ENCODE results near the gene POTEF. TPM values are rescaled to one million over a fixed set of nuclear protein-coding genes. Genes with fewer than 3 reads are reported as not detected.
"Not testable (repeated sequence)": the region's sequence is repeated elsewhere in the genome, so short reads cannot be mapped to it uniquely, and the experiment has no call there.

The POTEF gene
- total RNA-seq, 2 donors from 2014 or later, result not detected

GRCh38 chr2:130056336-130056735 is 72.7 kb downstream of the POTEF start:
- H3K4me1 ChIP-seq (ENCODE audit: control insufficient read depth in 1 of 2, low read depth in 2 of 2); ATAC-seq (ENCODE audit: insufficient number of reproducible peaks, low FRiP score, low read depth); H3K27ac ChIP-seq; H3K36me3 ChIP-seq; H3K27me3 ChIP-seq (replicated peaks; ENCODE audit: insufficient read depth); H3K9me3 ChIP-seq; H3K4me3 ChIP-seq; DNase-seq (ENCODE audit: low spot score): not testable (repeated sequence)

DNA sequence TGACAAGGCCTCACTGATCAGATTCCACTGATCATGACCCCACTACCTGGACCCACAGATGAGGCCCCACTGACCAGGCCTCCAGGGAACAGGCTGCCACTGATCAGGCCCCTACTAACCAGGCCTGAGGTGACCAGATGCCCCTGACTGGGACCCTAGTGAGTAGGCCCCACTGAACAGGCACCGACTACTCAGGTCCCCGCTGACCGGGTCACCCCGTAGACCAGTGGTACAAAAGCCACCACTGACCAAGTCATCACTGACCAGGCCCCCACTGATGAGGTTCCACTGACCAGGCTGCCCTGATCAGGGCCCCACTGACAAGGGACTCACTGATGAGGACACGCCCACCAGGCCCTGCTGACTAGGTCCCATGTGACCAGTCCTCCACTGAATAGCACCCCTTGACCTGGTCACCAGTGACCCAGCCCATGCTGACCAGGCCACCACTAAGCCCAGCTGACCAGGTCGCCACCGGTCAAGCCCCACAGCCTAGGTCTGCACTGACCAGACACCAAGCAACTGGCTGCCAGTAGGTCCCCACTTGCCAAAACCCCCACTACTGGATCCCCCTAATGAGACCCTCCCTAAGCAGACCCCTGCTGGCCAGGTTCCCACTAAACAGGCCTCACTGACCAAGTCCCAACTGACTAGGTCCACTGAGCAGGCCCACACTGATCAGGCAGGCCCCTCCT is 75.7 kb downstream of the POTEF start:
- H3K4me3 ChIP-seq; DNase-seq (ENCODE audit: low spot score); H3K27ac ChIP-seq; H3K27me3 ChIP-seq (replicated peaks; ENCODE audit: insufficient read depth); H3K4me1 ChIP-seq (ENCODE audit: control insufficient read depth in 1 of 2, low read depth in 2 of 2); ATAC-seq (ENCODE audit: insufficient number of reproducible peaks, low FRiP score, low read depth); H3K9me3 ChIP-seq; H3K36me3 ChIP-seq: not testable (repeated sequence)

GRCh38 chr2:130052376-130052775 is 76.6 kb downstream of the POTEF start:
- not testable (repeated sequence) for H3K9me3 ChIP-seq; DNase-seq (ENCODE audit: low spot score); ATAC-seq (ENCODE audit: insufficient number of reproducible peaks, low FRiP score, low read depth); H3K4me1 ChIP-seq (ENCODE audit: control insufficient read depth in 1 of 2, low read depth in 2 of 2); H3K36me3 ChIP-seq; H3K4me3 ChIP-seq; H3K27me3 ChIP-seq (replicated peaks; ENCODE audit: insufficient read depth); H3K27ac ChIP-seq

DNA sequence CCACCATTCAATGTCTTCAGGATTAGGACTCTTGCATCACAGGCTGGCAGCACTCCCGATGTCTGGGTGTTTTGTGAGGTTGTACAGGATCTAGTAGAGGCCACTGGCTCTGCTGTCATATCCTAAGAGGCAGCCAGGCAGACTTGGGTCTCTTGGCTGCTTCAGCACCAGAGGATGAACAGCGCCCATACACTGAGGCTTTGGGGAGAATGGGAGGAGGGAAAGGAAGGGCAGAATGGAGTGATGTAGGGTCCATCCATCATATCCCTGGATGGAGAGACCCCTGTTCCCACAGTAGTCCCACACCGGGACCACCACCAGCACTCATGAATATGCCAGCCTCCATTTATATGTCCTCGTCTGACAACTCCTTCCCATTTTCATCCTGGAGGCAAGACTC is 80.6 kb downstream of the POTEF start:
- H3K9me3 ChIP-seq; ATAC-seq (ENCODE audit: insufficient number of reproducible peaks, low FRiP score, low read depth); H3K36me3 ChIP-seq; H3K4me1 ChIP-seq (ENCODE audit: control insufficient read depth in 1 of 2, low read depth in 2 of 2); H3K27me3 ChIP-seq (replicated peaks; ENCODE audit: insufficient read depth); H3K27ac ChIP-seq; DNase-seq (ENCODE audit: low spot score); H3K4me3 ChIP-seq: not testable (repeated sequence)

GRCh38 chr2:130038265-130038603 is 90.8 kb downstream of the POTEF start:
- not testable (repeated sequence) for H3K4me3 ChIP-seq; H3K27ac ChIP-seq; H3K4me1 ChIP-seq (ENCODE audit: control insufficient read depth in 1 of 2, low read depth in 2 of 2); H3K9me3 ChIP-seq; ATAC-seq (ENCODE audit: insufficient number of reproducible peaks, low FRiP score, low read depth); DNase-seq (ENCODE audit: low spot score); H3K36me3 ChIP-seq; H3K27me3 ChIP-seq (replicated peaks; ENCODE audit: insufficient read depth)

DNA sequence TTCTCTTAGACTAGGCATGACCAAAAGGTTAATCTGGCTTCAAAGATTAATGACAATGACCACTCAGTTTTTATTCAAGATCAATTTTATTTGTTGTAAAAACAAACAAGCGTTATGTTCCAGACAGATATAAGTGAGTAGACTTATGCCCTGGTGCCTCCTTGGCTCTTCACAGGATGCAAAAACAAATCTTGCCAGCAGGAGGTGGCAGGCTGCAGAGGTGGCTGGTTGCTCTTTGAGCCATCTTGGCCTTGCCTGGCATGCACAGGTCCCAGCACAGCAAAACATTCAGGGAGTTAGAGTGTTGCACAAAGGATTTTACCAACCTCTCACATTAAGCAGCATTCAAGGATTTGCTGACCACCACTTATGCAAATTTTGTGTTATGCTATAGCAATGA is 103.1 kb downstream of the POTEF start:
- not testable (repeated sequence) for H3K9me3 ChIP-seq; DNase-seq (ENCODE audit: low spot score); H3K4me3 ChIP-seq; ATAC-seq (ENCODE audit: insufficient number of reproducible peaks, low FRiP score, low read depth); H3K4me1 ChIP-seq (ENCODE audit: control insufficient read depth in 1 of 2, low read depth in 2 of 2); H3K27me3 ChIP-seq (replicated peaks; ENCODE audit: insufficient read depth); H3K27ac ChIP-seq; H3K36me3 ChIP-seq

Other genes starting within 250 kb of the POTEF start
- gene RAB6C, start 149.6 kb downstream of the POTEF start, total RNA-seq, result under 1 TPM in 1 of 2 donors, not detected in 1; 0.68 TPM
- gene CCDC74B, start 15.9 kb upstream of the POTEF start, total RNA-seq, result 10 to 100 TPM in 1 of 2 donors, 1 to 10 TPM in 1; 2.0 to 12.4 TPM
- gene SMPD4, start 52.4 kb upstream of the POTEF start, total RNA-seq, result 10 to 100 TPM; 46.3 to 53.1 TPM
- 10 to 100 TPM; 75.3 to 96.3 TPM for gene MZT2B, start 53.0 kb upstream of the POTEF start, total RNA-seq
- gene TUBA3E, start 69.2 kb upstream of the POTEF start, total RNA-seq, result not detected
- gene IMP4, start 213.7 kb upstream of the POTEF start, total RNA-seq, result 100 to 1,000 TPM in 1 of 2 donors, 10 to 100 TPM in 1; 67.4 to 166 TPM
- gene PTPN18, start 226.8 kb upstream of the POTEF start, total RNA-seq, result 10 to 100 TPM; 79.2 to 93.3 TPM

Measured in thoracic aorta (tissue), 2 donors.